ENCODE results near the gene IL2RG.

Gene IL2RG

GRCh38 chrX:71068044-71068918, 43.1 kb downstream of the IL2RG start, which contains the start of gene SNX12:
SNX12 (minus strand) TSS chrX:71068334; CDS start chrX:71068306, 28 bp downstream.
- DNase-seq = peak; percentile 93

DNA sequence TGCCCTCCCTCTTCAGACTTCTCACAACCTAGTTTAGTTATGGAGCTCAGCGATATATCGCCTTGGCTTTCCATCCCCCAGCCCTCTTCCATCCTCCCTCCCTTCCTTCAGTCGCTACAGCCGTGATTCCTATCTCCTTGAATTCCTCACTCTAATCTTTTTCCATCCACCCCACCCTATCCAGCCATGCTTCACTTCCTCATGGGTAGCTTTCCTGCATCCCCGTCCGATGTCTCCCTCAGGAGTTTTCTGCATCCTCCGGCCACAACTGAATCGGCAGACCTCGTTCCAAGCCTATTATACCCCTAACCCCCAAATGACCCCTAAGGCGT, 43.7 kb downstream of the IL2RG start:
- DNase-seq = peak; percentile 19

GRCh38 chrX:71067089-71067488, 44.3 kb downstream of the IL2RG start:
- no peak for DNase-seq

DNA sequence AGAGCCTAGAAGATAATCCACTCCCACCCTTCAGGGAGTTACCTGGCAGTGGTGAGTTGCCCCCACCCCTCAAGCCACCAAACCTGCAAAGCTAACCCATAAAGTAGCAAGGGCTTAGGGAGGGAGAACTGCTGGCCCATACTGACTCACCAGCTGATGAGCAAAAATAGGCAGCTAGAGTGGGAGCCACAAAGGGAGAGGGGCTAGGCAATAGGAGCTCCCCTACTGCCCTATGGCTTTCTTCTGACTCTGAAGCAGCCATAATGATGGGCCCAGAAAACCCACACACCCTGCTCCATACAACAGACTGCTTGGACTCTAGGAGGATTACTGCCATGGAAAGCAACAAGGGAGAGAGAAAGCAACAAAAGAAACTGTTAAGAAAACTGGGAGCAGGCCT, 51.2 kb downstream of the IL2RG start:
- no peak for DNase-seq

DNA sequence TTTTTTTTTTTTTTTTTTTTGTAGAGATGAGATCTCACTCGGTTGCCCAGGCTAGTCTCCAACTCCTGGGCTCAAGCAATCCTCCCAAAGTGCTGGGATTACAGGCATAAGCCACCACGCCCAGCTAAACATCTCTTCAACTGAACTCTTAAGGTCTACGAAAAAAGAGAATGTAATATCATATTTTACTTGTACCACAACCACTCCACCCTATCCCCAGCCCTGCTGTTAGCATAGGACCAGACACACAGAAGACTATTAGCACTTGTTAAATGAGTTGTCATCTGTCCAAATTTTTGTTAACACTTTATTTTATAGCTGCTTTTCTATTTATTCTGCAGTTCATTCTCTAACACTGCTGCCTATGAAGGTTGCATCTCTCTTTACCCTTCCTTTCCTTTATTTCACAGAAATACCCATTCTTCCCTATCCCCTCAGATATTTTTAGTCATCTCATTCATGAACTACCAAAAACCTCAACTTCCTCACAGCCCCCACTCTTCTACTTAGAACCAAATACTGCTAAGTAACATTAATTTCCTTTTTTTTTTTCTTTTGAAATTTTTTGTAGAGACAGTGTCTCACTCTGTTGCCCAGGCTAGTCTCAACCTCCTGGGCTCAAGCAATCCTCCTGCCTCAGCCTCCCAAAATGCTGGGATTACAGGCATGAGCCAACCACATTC, 53.4 kb downstream of the IL2RG start:
- peak; percentile 22 for DNase-seq

Data from hematopoietic multipotent progenitor cell treated with erythropoietin and hydrocortisone succinate and interleukin-3 and kit ligand, for 6 days (in vitro differentiated cells).